Measurements from ENCODE around the gene UTY. TPM values are rescaled to one million over a fixed set of nuclear protein-coding genes. Genes with fewer than 3 reads are reported as not detected.

The UTY gene
- total and polyA plus RNA-seq, 2 experiments from 2014 or later: 15.7 to 36.3 TPM

- H3K9me2 ChIP-seq (ENCODE audit: insufficient read depth): no peaks in the 10 kb centered on the region
- H3K27ac Mint-ChIP-seq: no peak overlapping the region
- H3K27me3 ChIP-seq (ENCODE audit: insufficient read depth): no peaks in the 10 kb centered on the region
- H3K27ac ChIP-seq (ENCODE audit: low read depth): no peak overlapping the region
- peaks cover 2% of the 10 kb centered on the region; the same call in 2 of the 3 replicates for H3K4me1 Mint-ChIP-seq
- ATAC-seq (no peak), DNase-seq (ENCODE audit: low spot score) (no peak)
- H3K36me3 Mint-ChIP-seq (ENCODE audit: low read depth): peaks cover 15% of the 10 kb centered on the region; the same call in 2 of the 3 replicates
- H3K4me3 ChIP-seq: no peak overlapping the region
- no peak overlapping the region for H3K4me2 ChIP-seq
- peaks cover 26% of the 10 kb centered on the region; the same call in 2 of the 3 replicates for H3K9me3 Mint-ChIP-seq
- H4K20me1 ChIP-seq (replicated peaks; ENCODE audit: insufficient read depth): no peaks in the 10 kb centered on the region
- H3F3A ChIP-seq (replicated peaks; ENCODE audit: low read depth): no peaks in the 10 kb centered on the region
- no peak overlapping the region for H3K4me3 Mint-ChIP-seq
- H3K36me3 ChIP-seq (ENCODE audit: insufficient read depth): no peaks in the 10 kb centered on the region
- H3K79me2 ChIP-seq (replicated peaks; ENCODE audit: insufficient read depth): no peaks in the 10 kb centered on the region
- H3K27me3 Mint-ChIP-seq (ENCODE audit: insufficient read depth, low read depth, poor library complexity): no peaks in the 10 kb centered on the region
- TF ChIP-seq REST (IDR thresholded peaks at IDR 0.05; ENCODE audit: unreplicated experiment): no peak
- TF ChIP-seq POLR2AphosphoS5 (IDR thresholded peaks at IDR 0.05; ENCODE audit: low read depth): no peak
- no peak for TF ChIP-seq CREB1 (CRISPR knock-in tag; IDR thresholded peaks at IDR 0.05; ENCODE audit: low read depth)
- no peak for TF ChIP-seq ETS1 (IDR thresholded peaks at IDR 0.05)
- no peak for TF ChIP-seq ZNF114 (CRISPR knock-in tag; IDR thresholded peaks at IDR 0.05)
- no peak for TF ChIP-seq CTCF (conservative IDR thresholded peaks at IDR 0.05; ENCODE audit: low read depth in 2 of 2)
- TF ChIP-seq EZH2phosphoT487 (IDR thresholded peaks at IDR 0.05; ENCODE audit: unreplicated experiment): no peak
- no peak for TF ChIP-seq STAT1 (IDR thresholded peaks at IDR 0.05; ENCODE audit: unreplicated experiment)
- no peak for TF ChIP-seq ZNF462 (CRISPR knock-in tag; IDR thresholded peaks at IDR 0.05)
- TF ChIP-seq ZNF331 (CRISPR knock-in tag; IDR thresholded peaks at IDR 0.05; ENCODE audit: low read depth): no peak
- TF ChIP-seq NANOG (IDR thresholded peaks at IDR 0.05; ENCODE audit: borderline replicate concordance): no peak
- TF ChIP-seq JUNB (IDR thresholded peaks at IDR 0.05; ENCODE audit: unreplicated experiment): no peak
- no peak for TF ChIP-seq EZH2 (IDR thresholded peaks at IDR 0.05; ENCODE audit: low read depth, unreplicated experiment)
- no peaks in the 10 kb centered on the region for H3K4me1 ChIP-seq (ENCODE audit: insufficient read depth)
- H2AFZ ChIP-seq: no peak overlapping the region
These were observed 252.4 kb downstream of the UTY start for GRCh38 chrY:13227354-13227953.

All from GM23338 (cell line).